GM21447 (cell line): Measurements from ENCODE around the gene CELSR1.
"Not testable (repeated sequence)": the region's sequence is repeated elsewhere in the genome, so short reads cannot be mapped to it uniquely, and the experiment has no call there.

Source experiments
- ATAC-seq: cut with Tn5 transposase; IDR thresholded peaks from one replicate; pipeline ENCODE4 v1.9.1; 2021; ENCODE audit not compliant: unreplicated experiment

The CELSR1 gene

DNA sequence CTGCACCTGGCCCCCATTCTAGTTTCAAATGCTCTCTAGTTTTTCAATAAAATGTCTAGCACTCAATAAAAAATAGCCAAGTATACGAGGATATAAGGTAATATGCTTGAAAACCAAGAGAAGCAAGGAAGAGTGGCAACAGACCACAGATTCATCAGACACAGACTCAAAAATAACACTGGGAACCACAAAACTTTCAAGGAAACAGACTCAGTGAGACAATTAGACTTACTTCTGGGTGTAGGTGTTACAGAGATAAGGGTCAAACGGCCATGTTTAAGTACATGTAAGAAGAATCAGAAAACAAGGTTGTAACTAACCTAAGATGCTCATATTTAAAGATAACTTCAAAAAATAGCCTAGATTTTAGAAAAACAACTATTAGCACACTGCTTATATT, 134.9 kb downstream of the CELSR1 start:
- no peak for ATAC-seq

DNA sequence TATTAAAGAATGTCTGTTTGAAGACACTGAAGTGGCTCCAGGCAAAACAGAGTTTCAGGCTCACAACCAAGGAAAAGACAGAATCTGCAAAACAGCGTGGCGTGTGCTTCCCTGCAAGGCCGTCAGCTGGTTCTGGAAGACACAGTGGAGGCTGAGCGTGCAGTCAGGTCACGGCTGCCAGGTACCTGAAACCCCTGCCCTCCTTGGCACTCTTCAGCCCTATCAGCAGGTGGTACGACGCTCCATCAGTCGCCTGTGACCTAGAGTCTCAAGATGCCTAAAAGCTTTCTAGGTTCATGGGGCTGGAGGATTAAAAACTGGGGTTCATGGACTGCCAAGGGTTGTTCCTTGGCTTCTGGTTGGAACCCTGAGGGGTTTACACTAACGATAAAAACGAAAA, 136.1 kb downstream of the CELSR1 start:
- no peak for ATAC-seq

DNA sequence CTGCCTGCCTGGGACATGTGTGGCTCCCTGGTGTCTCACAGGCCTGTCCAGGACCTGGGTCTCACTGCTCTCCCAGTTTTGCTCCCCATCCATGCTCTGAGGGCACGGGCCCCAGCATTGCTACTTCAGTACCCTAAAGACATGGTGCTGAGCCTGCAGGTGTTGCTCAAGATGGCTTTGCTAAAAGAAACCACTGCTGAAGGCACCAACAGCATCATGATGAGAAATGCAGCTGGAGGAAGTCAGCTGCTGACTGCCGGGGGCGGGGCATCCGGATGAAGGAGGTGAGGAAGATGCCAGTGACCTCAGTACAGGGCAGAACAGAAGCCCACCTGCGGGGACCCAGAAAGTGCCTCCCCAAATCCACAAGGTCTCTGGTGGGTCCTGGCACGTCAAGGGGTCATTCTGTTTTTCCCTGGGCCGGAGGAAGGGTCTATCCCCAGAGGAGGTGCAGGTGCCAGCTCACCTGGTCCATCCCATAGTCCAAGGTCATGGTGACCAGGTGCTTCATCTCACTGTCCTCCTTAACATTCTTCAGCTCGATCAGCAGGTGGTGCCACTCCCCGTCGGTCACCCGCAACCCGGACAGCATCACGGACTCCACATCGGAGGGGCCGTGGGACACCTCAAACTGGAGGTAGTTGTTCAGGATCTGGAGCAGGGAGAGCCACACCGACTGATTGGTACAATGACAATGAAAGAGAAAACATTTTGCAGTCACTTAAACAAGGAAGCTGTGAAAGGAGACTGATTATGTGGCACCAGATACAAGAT, 138.0 kb downstream of the CELSR1 start:
- ATAC-seq = no peak

DNA sequence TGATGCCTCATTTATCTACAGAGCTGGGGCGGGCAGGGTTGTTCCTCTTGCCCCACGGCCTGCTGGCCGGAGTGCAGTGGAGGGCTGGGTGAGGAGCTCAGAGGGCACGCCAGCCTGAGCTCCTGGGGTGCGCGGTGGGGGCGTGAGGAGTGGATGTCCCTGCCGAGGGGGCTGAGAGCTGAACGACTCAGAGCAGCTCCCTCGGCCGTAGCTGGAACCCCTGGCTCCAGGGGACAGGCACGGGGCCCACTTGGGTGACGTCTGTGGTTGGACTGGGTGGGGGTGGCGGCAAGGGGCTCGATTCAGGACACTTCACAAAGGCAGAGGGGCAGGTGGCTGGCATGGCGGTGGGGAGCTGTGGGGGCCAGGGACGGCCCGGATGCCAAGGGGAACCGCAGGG, 139.5 kb downstream of the CELSR1 start:
- ATAC-seq = no peak

DNA sequence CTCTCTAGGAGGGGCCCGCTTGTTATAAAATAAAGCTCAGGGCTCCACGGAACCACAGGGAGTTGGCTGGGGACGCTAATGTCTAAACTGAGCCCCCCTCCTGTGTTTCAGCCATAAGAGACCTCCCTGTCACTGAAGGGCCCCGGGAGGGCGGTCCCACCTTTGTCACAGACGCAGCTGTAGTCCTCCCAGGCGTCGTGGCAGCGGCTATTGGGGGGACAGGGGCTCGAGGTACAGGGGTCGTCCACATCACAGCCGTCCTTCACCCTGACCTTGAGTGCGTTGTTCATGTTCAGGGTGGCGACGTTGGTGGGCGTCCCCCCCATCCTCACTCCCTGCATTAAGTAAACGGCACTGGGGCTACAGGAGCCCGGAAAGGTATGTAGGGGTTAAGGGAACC, 139.9 kb downstream of the CELSR1 start:
- ATAC-seq = no peak

DNA sequence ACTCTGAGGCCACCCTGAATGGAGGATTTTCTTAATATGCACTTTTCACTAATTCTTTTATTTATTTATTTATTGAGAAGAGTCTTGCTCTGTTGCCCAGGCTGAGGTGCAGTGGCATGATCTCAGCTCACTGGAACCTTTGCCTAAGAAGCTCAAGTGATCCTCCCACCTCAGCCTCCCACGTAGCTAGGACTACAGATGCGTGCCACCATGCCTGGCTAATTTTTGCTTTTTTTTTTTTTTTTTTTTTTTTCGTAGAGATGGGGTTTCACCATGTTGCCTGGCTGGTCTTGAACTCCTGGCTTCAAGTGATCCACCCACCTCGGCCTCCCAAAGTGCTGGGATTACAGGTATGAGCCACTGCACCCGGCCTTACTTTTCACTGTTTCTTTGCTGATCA, 140.4 kb downstream of the CELSR1 start:
- not testable (repeated sequence) for ATAC-seq

DNA sequence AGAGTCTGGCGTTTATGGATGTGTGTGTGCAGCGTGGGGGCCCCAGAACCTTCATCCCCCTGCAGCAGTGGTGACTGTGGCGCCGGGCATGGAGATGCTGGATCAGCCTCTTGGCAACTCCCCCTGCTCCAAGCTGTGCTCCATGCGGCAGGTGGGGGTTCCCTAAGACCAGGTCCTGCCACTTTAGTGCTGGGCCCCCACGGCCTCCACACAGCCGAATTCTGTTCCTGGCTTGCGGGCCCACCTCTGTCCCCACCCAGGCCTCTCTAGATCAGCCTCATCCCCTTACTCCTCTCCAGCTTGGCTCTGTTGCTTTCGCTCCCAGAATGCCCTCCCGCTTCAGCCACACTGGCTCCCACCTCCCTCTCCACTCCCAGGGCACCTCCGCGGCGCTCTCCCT, 142.3 kb downstream of the CELSR1 start:
- no peak for ATAC-seq

DNA sequence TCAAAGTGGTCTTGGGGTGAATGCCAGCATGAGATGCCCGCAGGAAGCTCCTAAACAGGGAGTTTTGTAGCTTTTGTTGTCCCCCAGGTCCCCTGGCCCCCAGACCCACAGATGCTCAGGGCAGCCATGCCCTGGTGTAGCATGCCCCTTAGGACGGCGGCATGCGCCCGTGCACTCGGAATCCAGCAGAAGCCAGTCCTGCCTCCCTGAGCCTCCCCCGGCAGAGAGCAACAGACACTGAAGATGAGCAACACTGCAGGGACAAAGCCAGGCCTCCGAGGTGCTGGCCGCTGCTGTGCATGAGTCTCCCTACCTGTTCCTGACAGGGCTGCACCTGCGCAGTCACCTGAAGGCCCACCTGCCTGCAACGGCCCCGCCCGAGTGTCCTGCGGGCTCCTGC, 142.8 kb downstream of the CELSR1 start:
- no peak for ATAC-seq

DNA sequence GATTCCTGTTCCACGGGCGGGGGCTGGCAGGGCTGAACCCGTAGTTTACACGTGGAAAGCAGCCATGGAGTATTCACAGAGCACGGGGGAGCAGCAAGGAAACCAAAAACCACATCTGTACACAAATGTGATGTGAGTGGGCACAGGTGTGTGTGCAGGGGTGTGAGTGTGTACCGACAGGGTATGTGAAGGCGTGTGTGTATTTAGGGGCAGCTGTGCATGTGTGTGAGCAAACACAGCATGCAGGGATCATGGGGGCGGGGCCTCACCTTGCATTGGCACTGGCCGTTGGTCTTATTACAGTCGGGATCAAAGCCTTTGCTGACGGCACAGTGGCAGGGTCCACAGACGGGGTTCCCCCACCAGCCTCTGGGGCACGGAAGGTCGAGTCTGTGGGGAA, 143.5 kb downstream of the CELSR1 start:
- no peak for ATAC-seq

DNA sequence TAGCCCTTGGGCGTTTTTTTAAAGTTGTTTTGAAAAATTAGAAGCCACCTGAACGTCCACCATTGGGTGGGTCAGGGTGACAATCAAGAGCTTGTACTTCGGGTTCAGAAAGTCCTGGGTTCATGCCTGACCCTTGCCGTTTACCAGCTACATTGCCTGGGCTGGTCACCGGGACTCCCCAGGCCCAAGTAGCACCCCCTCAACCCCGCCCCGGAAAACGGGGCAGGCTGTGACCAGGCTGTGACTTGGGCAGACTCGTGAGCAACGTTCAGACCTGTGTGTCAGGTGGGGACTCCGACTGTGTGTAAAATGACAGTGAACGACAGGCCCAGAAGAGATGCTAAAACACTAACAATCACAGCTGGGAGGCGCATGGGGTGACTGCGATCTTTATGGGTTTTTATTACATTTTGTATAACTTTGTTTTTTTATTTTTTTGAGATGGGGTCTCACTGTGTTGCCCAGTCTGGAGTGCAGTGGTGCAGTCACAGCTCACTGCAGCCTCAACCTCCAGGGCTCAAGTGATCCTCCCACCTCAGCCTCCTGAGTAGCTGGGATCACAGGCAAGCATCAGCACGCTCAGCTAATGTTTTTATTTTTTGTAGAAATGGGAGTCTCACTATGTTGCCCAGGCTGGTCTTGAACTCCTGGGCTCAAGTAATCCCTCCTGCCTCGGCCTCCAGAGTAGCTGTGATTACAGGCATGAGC, 145.1 kb downstream of the CELSR1 start:
- no peak for ATAC-seq

DNA sequence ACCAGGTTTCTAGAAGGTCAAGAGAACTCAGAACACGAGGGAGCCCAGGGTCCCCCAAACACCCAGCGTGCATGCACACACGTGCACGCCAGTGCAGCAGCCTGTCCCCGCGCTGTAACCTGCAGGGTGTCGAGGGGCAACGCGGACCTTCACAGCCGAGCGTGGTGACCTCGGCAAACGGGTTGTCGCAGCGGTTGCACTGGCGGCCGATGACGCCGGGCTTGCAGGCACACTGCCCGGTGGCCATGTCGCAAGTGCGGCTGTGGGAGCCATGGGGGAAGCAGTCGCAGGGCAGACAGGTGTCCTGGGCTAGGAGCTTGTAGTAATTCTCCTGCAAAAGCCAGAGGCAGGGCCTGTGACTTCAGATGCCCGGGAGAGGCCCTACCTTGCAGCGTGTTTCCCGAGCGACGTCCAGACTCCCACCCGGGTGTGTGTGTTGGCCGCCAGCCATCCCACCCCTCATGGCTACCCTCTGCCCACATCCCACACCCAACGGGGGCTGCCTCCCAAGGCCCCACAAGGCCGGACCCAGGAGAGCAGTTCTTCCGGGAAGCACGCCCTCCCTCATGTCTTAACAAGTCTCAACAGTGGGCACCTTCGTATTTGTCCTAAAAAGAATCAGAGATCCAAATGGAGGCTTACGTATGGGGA, 145.8 kb downstream of the CELSR1 start:
- no peak for ATAC-seq

DNA sequence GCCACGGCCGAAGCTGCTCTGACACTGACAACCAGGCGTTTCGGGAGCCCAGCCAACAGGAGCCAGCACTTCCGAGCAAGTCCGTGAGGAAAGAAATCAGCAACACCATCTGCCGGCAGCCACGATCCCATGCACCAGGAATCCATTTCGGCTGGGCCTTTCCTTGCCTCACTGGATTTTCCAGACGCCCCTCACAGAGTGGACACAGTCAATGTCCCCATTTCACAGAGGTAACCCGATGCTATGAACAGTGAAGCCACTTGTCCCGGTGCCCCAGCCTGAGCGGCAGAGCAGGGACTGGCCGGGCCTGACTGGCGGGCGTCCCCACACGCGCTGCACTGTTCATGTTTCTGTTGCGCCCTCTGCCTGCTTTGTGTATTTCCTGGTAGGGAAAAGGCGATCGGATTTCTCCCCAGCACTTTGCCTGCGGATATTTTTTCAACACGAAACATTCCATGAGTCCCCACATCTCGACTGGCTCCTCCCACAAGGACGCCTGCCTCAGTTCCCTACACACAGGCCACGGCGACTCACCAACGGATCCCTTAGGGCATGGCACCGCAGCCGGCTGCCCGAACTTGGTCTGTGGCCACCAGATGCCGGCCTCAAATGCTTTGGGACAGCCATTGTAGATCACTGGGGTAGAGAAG, 146.6 kb downstream of the CELSR1 start:
- no peak for ATAC-seq

DNA sequence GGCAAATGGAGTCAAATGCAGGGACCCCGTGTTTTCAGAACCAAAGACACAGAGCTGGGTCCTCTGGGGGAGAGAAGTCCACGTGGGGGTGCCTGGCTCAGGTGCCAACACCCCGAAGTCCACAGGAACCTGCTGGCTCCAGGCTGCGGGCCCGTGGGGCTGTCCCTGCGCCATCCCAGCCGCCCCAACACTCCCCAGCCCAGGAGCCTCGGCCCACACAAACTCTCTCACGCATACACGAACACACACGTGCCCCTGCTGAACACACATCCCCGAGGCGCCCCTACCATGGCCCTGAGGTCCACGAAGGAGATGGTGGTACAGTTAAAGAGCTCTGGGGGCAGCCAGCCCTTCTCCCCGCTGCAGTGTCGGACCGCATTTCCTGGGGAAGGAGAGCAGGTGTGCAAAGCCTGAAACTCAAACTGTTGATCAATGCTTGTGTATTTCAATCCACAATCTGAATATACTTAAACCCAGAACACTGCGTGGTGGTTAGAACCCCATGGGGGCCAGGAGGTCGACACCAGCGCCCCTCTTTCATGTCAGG, 147.2 kb downstream of the CELSR1 start:
- ATAC-seq = no peak

DNA sequence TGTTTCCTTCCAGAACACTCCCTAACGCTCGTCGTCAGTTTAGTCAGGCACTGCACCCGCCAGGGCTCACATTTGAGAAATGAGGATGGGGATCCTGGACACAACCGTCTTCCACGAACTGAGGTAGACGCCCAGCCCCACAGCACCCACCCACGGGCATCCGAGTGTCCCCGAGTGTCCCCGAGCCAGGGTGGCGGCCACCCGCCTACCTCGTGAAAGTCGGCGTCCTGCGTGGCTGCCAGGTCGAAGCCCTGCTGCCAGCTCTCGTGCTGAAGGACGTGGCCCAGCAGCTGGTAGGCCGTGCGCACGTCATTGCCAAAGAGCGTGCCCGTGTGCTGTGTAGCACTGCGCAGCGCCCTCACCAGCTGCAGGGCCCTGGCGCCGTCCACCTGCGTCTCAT, 148.3 kb downstream of the CELSR1 start:
- ATAC-seq = no peak

DNA sequence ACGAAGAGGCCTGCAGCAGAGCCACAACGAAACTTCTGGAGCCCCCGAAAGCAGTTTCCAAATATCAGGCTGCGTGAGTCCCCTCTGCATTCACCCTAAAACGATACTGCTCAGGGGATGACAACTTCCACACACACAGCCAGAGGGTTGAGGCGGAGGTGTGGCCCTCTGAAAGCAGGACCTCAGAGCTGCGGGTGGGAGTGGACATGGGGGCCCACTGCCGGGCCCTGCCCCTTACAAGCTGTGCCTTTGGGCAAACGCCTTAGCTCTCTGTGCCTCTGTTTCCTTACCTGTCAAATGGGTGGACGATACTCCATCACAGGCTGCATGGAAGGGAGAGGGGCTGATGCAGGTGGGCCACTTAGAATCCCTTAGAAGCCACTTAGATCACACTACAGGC, 148.8 kb downstream of the CELSR1 start:
- no peak for ATAC-seq

DNA sequence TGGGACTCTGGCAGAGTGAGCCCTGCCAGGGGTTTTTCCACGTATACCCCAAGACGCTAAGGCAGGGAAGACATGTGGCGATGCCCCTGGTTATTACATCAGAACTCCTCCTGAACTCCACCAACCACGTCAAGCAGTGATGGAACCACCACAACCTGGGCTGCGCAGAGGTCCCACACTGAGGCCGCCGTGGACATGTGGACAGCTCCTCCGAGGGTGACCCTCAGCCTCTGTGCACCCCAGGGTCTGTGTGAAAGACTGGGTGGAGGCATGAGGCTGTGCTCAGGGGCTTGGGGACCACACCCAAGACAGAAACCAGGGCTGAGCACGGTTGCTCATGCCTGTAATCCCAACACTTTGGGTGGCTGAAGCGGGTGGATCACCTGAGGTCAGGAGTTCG, 149.7 kb downstream of the CELSR1 start:
- ATAC-seq = no peak

DNA sequence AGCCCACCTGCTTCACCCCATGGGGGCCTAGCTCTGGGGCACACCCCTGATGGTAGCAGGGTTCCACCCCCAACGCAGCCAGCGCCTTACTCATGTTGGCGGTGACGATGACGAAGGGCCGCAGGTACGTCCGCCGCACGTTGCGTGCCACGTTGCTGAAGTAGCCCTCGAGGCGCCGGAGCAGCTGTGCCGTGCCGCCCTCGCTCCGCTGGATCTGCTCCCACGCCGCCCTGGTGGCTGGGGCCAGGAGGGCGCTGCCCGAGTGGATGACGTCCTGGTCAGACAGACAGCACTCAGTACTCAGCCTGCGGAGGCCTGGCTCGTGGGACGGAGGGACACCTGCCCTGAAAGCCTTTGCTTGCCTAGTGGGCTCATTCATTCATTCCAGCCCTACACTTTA, 151.1 kb downstream of the CELSR1 start:
- no peak for ATAC-seq

DNA sequence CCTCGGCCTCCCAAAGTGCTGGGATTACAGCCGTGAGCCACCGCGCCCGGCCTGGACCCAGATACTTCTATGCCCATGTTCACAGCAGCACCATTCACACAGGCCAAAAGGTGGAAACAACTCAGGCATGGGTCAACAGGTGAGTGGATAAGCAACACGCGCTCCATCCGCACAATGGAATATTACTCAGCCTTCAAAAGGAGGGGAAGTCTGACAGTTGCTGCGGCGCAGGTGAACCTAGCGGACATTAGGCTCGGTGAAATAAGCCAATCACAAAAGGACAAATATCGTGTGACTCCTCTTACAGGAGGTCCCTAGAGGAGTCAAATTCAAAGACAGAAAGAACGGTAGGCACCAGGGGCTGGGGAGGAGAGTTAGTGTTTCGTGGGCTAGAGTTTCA, 154.9 kb downstream of the CELSR1 start:
- no peak for ATAC-seq

DNA sequence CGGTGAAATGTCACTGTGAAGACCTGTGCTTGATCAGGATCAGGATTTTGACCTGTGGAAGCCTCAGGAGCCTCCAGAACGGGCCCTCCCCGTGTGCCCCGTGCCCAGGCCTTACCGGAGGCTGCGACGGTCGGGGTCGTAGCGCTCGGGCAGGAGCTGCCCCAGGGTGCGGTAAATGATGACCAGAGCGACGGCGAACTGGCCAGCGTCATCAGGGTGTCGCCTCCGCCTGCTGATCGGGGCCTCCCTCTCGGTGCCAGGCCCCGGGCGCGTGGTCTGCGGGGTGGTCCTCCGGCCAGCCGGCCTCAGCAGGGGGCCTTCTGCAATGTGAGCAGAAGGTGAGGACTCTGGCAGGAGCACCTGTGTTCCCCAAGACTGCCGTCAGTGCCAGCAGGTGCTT, 155.7 kb downstream of the CELSR1 start:
- ATAC-seq = no peak

DNA sequence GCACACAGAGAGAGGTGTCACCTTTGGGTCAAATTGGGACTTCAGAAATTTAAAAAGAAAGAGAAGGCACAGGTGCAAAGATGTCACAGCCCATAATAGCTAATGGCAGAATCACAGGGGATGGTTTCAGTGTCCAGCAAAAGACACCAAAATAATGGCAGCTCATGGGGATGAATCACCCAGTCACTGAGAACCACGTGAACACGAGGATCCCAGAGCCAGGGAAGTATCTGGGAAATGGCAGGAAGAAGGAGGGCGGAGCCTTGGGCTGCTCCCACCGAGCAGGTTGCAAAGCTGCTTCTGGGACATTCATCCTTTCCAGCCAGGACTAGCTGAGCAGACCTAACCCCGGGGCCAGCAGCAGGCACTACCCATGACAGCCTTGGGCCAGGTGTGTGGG, 156.3 kb downstream of the CELSR1 start:
- no peak for ATAC-seq

DNA sequence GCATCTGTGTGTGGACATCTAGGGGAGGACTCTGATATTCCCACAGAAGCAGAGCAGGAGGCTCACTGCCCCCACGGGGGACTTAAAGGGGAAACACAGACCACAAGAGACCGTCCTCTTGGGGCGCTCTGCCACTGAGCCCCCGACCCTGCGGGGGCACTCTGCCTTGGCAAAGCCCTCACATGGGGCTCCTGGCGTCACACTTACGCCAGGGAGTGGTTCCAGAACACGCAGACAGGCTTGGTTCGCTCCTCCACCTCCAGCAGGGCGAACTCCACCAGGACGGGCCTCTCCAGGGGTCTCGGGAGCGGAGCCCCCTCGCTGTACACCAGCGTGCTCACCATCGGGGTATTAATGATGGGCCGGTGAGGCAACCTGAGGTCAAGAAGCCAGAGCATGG, 156.8 kb downstream of the CELSR1 start:
- no peak for ATAC-seq
